ENCODE results near the gene IPCEF1.
"Not testable (repeated sequence)": the region's sequence is repeated elsewhere in the genome, so short reads cannot be mapped to it uniquely, and the experiment has no call there.

IPCEF1 gene

DNA sequence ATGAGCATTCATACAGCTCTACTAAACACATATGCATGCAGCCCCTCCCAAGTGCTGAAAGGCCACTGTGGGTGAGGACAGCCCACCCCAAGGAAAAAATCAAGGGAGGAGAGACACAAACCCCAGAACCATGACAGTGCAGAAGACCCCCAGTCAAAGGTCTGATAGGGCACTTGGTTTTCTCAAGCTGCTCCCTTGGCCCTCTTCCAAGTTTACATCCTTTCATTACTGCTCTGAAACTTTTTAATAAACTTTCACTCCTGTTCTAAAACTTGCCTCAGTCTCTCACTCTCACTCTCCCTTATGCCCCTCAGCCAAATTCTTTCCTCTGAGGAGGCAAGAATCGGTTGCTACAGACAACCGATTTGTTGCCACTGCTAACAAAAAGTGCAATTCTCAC is 24.9 kb downstream of the IPCEF1 start:
- no peak for DNase-seq

- no peak for DNase-seq
Observed at GRCh38 chr6:154329350-154330170, 27.0 kb downstream of the IPCEF1 start.

GRCh38 chr6:154327313-154327712 is 29.3 kb downstream of the IPCEF1 start:
- DNase-seq: not testable (repeated sequence)

DNA sequence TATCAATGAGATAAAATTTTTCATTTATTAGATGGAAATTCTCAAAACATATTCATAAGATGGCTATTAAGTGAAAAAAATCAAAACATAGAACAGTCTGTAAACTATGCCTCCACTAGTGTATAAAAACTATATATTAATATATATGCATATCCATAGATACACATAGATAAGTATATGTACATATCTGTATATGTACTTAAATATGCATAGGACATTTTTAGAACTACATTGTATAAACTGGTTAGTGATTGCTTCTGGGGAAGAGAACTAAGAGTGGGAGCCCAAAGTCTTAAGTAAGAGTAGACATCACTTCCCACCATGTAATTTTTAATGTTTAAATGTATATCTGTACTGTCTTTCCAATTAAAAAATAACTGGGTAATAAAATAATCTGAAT is 31.5 kb downstream of the IPCEF1 start:
- no peak for DNase-seq

DNA sequence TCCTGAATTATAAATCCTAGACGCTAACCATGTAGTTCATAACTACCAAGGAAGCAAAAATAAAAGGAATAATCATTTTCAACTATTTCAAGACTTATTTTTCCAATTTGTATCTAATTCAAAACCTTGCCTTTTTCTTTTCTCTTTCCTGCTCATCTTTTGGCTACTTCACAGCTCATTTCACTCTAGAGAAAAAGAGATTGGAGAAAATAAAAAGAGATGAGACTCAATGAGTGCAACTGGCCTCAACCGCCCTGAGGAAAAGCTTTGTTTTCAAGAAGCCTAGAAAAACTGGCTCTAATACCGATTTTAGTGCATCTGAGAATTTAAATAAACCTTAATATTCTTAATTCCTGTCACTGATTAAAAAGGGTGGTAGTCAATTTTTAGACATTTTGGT is 36.4 kb downstream of the IPCEF1 start:
- DNase-seq: no peak

DNA sequence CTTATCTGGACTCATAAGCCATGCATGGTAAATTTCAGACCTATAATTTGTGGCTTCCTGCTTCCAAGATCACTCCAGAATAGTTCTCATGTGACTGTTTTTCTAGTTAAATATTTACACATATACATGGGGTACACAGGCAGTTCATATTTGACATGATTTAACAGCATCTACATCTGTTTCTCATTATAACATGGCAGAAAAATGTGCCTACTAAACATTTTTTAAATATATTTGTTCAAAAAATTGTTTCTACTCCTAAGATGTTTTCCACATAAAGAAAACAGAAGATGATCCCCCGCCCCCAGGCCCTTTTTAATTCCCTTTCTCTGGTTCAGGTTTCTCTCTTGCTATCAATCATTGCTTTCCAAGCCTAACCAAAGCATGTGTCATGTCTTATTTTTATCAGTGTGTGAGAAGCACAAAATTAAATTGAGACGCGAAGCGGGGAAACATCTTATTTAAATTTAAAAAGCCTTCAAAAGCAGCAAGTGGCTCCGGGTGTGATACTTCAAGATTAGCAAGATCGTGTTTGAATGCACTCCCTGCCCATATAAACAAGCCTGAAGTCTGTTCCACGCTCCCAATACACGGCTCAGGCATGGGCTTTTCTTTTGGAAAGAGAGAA is 37.3 kb downstream of the IPCEF1 start:
- DNase-seq: peak; percentile 90

DNA sequence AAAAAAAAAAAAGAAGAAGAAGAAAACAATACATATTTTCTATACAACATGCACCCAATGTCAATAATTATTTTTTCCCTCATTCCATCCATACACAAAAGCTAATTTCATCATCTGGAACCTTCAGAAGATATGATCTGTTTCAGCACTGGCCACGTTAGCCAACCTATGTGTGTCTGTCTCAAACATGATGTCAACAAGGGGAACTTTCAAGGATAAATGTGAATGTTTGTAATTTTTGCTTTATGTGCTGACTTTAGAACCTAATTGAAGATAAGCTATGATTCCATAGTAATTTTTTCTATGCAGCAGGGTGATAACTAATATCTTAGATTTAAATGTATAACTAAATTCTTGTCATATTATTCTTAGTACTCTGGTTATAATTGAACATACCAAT is 37.9 kb downstream of the IPCEF1 start:
- DNase-seq: peak; percentile 33

- no peak for DNase-seq
Observed at GRCh38 chr6:154316131-154316530, 40.5 kb downstream of the IPCEF1 start.

DNA sequence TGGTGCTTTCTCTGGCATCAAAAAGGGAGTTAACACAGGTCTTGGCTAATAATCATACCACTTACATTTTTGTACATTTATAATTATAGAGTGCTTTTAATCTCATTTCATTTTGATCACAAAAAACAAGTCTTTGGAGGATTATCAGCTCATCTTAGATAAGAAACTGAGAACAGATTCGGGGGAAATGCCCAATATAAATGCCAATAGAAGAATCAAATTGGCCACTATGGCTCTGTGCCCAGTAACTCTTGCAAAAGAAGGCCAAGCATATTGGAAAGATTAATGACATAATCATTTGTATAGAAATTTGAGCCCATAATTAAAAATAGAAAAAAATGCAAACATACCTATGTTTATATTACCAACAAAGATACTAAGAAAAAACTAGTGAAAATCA is 42.5 kb downstream of the IPCEF1 start:
- no peak for DNase-seq

GRCh38 chr6:154308986-154309385 is 47.6 kb downstream of the IPCEF1 start:
- no peak for DNase-seq

DNA sequence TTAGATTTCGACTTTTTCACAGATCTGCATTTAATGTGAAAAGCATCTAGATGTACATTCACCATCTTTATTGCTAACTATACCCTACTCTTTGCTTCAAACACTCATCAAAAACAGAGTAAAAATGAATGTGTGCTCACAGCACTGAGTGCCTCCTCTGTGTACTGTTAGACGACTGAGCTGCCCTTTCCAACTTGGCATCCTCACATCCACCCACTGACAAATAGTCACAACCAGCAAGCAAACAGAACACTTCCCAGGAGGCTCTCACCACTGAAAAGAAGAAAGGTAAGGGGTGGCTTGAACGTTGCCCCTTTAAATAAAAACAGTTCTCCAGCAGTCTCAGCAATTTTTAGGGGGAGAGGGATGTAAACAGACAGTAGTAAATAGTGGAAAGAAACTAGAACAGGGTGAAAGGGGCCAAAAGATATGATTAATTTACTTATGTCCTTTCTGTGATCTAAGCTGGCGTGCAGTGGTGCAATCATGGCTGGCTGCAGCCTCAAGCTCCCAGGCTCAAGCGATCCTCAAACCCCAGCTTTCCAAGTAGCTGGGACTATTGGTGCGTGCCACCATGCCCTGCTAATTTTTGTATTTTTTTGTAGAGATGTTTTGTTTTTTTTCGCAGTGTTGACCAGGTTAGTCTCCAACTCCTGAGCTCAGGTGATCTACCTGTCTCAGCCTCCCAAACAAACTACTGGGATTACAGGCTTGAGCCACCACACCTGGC is 48.7 kb downstream of the IPCEF1 start:
- no peak for DNase-seq

DNA sequence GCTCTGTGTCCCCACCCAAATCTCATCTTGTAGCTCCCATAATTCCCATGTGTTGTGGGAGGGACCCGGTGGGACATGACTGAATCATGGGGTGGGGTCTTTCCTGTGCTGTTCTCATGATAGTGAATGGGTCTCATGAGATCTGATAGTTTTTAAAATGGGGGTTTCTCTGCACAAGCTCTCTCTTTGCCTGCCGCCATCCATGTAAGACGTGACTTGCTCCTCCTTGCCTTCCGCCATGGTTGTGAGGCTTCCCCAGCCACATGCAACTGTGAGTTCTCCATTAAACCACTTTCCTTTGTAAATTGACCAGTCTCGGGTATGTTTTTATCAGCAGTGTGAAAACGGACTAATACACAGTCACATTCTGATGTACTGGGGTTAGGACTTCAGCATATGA is 49.5 kb downstream of the IPCEF1 start:
- DNase-seq: not testable (repeated sequence)

GRCh38 chr6:154306696-154307095 is 49.9 kb downstream of the IPCEF1 start:
- DNase-seq: no peak

DNA sequence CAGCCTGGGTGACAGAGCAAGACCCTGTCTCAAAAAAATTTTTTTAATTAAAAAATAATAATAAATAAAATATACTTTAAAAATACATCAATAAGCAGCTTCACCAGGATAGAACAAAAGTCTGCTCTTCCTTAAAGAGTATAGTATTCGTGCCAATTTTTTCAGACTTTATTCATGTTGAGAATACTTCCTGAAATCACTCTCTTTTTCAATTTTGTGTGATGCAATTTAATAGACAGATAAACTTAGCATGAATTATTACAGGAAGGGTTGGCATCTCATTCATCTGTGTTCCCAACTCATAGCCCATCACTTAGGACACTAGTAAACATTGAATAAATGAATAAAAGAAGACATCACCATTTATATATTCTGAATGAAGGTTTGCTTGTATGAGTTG is 52.4 kb downstream of the IPCEF1 start:
- DNase-seq: no peak

GRCh38 chr6:154303642-154304041 is 53.0 kb downstream of the IPCEF1 start:
- DNase-seq: not testable (repeated sequence)

DNA sequence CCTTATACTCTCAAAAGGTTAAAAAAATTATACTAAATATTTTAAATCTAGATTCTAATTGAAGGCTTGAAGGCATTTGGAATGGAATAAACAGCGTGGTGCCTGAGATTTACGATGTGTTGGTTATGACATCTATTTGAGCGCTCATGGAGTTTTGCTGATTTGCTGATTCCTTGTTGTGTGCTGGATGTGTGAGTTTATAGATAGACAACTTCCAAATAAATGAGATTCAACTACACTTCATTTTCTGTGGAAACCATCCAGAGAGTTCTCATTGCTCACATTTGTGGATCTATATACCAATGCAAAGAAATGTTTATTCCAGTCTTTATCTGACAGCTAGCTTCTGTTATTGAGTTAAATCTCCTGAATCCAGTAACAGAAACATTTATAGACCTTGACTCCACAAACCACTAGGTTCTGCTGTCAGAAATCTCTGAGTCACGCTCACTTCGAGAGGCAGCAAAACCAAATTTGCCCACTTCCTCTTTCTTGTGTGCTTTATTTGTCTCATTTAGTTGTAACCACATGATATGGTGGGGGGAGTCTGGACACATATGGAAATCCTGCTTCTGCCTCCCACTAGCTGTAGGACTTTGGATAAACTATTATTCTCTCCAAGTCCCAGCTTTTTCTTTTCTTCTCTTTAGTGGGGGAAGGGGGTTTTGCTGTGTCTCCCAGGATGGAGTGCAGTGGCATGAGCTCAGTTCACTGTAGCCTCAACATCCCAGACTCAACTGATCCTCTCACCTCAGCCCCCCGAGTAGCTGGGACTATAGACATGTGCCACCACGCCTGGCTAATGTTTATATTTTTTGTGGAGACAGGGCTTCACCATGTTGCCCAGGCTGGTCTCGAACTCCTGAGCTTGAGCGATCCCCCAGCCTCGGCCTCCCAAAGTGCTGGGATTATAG is 54.5 kb downstream of the IPCEF1 start:
- DNase-seq: peak; percentile 84

DNA sequence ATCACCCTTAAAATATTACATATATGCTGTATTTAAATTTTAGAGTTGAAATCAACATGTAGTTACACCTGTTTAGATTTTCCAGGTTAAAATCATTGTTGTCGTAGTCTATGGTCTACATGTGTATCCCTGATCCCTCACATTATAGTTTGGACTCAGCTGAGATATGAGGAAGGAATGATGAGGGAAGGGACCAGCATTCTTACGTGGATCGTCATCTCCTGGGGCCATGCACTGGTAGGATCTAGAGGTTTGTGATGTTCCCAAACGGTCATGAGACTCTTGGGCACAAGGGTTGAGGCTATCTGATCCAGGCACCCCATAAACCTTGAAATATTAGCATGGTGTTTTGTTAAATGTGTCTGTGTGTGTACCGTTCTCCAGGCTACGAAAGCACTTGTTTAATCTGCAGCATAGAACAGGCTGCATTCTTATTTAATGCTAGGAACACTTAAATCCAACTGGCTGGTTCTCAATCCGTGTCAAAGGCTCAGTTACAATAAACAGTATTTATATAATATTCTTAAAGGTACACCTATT is 55.4 kb downstream of the IPCEF1 start:
- peak; percentile 39 for DNase-seq

DNA sequence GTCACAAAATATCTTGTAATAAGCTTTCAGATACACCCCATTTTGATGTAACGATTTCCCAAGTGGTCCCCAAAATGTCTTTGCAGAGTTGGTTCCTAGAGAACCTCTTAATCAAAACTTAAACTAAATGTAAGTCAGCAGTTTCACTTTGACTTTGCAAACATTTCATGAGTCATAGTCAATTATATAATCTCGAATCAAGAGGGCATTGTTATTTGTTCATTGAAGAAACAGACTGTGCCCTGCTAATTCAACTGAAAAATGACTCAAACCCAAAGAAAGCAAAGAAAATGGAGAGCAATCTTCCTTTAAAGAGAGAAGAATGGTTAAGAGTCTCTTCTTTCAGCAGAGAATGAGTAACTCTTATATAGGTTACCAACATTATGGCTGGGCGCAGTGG is 58.3 kb downstream of the IPCEF1 start:
- DNase-seq: peak; percentile 39

GRCh38 chr6:154297721-154298120 is 58.9 kb downstream of the IPCEF1 start:
- DNase-seq: peak; percentile 28

GRCh38 chr6:154297210-154297609 is 59.4 kb downstream of the IPCEF1 start:
- no peak for DNase-seq

- no peak for DNase-seq
Observed at GRCh38 chr6:154295733-154296132, 60.9 kb downstream of the IPCEF1 start.

DNA sequence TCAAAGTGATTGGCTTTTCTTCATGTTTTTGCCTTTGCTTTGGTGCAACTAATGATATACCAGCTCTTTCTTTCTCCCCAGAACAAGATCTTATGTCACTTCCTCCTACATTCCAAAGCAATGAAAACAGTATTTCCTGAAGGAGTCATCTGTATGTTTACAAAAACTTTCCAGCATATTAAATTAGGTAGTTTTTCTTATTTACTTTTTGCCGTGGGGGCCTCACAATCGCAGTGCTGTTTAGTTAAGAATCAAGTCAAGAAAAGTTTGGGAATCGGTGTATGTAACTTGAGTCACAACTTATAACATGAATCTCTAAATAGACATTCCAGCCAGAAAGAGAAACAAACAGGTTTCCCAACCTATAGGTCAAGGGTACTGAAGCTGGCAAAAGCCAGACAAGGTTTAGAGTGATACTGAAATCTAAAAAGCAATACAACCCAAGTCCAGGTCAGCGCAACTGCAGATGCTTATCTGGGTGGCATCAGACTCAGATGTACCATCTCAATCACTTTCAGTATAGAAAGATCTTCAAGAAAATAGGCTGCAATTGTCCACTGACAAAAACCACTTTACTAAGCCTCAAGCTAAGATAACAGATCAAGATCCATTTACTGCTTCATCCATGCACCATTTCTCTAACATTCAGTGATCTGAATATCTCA is 63.6 kb downstream of the IPCEF1 start:
- peak; percentile 69 for DNase-seq
